NCI-H510A (cell line): Measurements from ENCODE around the gene TMEM132C.

Source experiments
- DNase-seq: peaks from one replicate; lab custom pipeline; 2025; lab: John Stamatoyannopoulos, UW

Gene TMEM132C

DNA sequence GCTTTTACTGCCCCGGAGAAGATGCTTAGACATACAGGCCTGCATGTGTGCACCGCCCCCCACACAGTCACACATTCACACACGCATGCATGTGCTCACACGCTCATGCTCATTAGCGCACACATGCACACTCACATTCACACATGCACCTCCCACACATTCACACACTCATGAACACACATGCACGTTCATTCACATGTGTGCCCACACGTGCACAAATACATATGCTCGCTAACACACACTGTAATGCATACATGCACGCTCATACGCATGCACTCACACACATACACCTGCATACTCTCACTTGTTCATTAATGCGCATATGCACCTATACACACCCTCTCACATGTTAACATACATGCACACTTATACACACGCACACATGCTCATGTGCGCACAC lies 21.9 kb downstream of the TMEM132C start:
- no peak for DNase-seq

DNA sequence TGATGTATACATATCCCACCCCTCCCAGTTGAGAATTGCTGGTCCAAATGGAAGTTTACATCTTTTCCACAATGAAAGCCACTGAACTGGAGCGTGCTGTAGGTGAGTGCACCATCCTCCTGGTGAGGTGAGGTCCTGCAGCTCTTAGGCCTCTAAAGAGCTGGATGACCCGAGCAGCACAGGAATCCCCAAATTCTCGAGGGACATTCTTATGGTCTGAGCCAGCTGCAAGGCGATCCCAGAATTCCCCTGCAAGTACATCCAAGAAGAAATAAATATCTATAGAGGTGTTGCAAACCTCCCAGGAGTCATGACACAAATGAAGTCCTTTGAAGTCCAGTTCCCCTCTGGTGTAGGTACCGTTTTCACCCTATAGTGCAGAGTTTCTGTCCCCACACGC lies 24.0 kb downstream of the TMEM132C start:
- DNase-seq: no peak

GRCh38 chr12:128298091-128298748 lies 31.2 kb downstream of the TMEM132C start:
- DNase-seq: no peak

- DNase-seq: no peak
Observed at GRCh38 chr12:128305336-128305892, 38.4 kb downstream of the TMEM132C start.

DNA sequence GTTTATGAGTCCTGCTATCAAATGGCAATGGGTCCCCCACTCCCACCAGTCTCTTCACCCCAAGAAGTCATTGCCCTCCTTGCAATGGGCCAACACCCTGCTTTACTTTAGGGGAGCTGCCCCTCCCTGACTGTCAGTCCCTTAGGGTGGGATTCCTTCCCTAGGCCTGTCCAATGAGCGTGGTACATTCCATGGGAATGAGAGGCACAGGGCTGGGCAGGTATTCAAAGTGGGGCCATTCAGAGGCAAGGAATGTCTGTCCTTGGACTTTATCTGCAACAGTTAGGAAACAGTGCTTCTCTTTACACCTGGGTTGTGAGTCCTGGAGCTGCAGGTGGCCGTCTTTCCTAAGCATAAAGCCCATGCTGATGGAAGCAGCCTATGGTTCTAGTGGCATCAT lies 40.8 kb downstream of the TMEM132C start:
- DNase-seq: no peak

GRCh38 chr12:128312661-128313060 lies 45.7 kb downstream of the TMEM132C start:
- no peak for DNase-seq

DNA sequence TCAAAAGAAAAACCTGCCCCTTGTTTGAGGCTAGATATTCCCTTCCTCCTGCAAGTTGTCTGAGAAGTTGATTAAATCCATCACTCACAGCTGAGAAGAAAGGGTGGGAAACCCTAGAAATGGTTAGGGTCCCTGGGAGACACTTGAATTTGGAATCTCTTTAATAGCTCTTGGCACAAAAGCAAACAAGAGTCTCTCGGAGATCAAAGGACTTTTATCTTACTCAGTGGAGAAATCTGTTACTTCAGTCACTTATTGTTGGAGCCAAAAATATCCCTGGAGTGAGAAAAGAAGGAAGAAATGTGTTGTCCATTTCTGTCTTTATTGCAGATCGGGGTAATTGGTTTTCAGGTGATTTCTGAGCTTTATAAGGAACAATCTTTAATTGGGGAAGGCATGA lies 47.0 kb downstream of the TMEM132C start:
- no peak for DNase-seq

GRCh38 chr12:128314611-128315010 lies 47.6 kb downstream of the TMEM132C start:
- no peak for DNase-seq

- DNase-seq: no peak
Observed at GRCh38 chr12:128316078-128316477, 49.1 kb downstream of the TMEM132C start.

GRCh38 chr12:128316973-128317526 lies 50.1 kb downstream of the TMEM132C start:
- no peak for DNase-seq

DNA sequence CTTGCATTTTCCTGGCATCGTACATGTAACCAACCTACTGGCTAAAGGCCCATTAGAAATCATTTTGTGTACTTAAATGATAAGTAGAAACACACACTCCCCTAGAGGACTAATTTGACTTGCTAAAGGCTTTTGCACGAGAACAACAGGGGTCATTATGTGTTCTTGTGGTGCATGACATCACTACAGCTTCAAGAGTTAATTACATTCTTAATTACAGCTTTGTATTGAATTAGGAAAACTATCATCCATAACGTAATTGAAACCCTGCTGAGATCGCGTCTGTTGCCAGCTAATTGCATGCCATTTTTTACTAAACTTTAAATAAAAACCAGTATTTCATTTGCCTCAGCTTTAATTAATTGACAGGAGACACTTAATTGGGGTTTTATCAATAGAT lies 51.4 kb downstream of the TMEM132C start:
- no peak for DNase-seq

DNA sequence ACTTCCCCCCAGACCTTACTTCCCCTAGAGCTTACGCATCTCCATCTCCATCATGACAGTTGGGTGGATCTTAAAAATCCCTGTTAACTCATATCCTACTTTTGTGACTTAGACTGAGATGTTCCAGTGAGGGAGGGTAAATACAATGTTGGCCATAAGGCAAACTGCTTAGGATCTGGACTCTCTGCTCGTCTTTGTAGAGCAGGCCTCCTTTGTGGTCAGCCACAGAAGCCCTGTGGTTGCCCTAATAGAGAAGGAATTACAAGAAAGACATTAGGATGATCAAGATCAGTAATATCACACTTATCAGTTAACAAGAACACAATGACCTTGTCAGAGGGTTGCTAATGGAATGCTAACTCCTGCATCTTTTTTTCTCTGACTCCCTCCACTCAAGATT lies 52.0 kb downstream of the TMEM132C start:
- DNase-seq: no peak

DNA sequence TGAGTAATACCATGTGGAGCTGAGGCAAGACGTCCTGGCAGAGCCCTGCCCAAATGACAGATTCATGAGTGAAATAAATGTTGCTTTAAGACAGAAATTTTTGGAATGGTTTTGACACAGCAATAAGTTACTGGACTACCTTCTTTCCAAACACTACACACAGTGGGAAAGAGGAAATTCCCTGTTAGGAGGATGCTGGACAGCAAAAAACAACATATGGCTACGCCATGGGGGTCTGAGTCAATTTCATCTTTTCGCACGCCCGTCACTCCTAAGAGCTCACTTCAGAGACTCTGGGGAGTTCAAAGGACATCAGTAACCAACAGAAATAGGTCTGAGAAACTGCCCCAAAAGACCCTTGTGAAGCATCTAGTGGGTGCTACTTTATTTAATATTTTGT lies 55.4 kb downstream of the TMEM132C start:
- no peak for DNase-seq

- no peak for DNase-seq
Observed at GRCh38 chr12:128323145-128323920, 56.4 kb downstream of the TMEM132C start.

DNA sequence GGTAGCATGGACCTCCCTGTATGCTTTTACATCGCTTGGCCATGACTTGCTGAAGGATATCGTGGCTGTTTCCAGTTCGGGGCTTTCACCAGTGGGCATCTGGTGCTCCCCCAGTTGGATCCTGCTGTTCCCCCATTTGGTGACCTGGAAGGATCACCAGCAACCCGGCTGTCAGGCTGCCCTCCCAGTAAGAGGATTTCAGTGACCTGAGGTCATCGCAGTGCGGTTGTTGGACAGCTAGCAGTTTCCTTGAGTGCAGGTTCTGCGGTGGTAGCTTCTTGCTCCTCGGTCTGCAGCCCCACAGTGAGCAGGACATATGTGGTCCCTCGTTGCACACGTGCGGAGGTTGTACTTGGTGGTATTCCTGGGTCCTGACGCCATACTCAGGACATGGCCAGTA lies 58.7 kb downstream of the TMEM132C start:
- DNase-seq: no peak

DNA sequence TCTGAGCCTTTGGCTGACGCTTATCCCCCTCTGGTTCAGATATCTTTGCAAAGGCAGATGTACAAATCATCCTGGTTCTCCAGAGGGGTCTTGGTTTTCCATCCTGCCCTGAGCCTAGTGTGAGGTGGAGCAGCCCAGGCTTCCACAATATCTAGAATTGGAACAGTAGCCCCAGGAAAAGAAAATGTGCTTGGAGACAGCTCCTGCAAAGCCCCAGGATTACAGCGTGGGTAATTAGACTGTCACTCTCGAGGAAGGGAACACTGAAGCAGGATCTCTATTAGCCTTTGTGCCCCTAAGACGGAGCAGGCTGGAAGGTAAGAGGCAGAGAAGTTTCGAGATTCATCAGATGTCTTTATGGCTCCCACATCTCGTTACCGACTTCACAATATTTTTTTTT lies 59.4 kb downstream of the TMEM132C start:
- DNase-seq: no peak

- no peak for DNase-seq
Observed at GRCh38 chr12:128328961-128329360, 62.0 kb downstream of the TMEM132C start.

- DNase-seq: no peak
Observed at GRCh38 chr12:128336204-128337070, 69.5 kb downstream of the TMEM132C start.

DNA sequence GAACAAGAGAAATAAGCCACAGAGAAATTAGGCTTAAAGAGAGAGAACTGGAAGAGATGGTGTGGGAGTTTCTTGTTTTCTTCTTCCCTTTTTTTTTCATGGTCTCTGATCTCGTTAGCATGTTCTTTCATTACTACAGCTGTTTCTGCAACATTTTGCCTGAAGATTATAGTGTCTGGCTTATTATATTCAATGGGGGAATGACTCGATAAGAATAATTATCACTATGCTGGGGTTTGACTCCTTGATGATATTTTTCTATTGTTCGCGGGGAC lies 70.0 kb downstream of the TMEM132C start:
- DNase-seq: no peak

DNA sequence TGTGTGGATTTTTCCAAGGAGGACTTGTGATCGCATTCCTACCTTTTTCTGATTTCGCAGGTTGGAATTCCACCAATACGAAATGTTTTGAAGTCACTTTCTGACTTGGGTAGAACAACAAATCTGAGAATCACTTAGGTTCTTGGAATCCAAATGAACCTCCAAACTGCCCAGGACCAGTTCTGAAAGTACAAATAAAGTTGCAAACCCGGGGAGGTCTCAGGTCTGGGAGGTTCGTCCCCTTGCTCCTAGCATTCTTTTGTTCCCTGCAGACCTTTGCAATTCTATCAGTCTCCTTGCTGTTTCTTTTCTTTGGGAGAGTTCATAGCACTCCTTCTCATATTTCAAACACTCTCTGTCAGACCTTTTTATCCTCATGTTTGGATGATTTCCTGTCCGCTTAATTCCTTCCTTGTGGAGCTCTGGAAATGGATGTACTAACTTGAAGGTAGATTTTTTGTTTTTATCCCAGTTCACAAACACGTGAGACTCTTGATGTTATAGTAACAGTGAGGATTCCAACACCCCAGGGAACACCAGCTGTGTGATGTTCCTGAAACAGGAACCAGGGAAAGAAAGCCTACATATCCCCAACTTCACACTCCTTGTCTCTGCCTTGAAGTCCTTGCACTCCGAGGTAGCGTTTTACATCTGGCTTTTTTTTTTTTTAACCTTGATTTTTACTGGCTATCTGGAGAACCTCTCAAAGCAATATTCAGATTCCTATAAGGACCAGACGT lies 70.6 kb downstream of the TMEM132C start:
- no peak for DNase-seq

DNA sequence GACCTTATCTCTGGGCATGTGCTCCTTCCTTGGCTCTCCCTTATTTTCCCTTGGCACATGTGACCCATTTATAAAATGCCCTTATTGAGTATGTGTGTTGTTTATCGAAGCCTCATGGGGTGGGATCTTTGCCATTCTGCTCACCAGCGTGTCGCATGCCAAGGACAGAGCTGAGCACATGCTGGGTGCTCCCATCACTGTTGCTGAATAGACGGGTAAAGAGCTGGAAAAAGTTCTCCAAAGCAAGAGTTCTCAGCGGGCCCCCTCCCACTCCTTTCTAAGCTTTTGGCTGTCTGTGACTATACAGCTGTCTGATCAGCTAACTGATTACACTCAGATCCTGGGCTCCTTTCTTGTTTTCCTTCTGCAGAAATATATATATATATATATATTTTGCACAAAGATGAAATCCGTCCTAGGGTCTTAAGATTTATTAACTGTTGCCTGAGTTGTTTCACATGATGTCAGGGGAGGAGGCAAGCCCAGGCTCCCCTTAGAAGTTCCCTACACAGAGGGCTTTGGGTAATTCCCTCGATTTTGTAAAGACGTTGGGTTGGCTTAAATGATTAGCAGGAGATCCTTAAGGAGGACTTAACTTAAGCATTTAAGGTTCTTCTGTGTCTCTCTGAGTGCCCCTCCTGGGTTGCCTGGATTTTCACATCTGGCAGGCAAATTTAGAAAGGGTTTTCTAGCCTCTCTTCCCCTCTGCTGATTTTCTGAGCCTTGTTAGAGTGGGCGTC lies 71.6 kb downstream of the TMEM132C start:
- no peak for DNase-seq
